Fibroblast of lung (primary cell): ENCODE data around the gene ITK.

ENCODE experiments used
- EZH2 ChIP-seq: IDR thresholded peaks from 2 replicates; pipeline ENCODE4 v1.5.1; 2012; ENCODE audit warnings: low read length, control low read depth, mild to moderate bottlenecking; ENCODE audit errors: missing control alignments
- TF ChIP-seq, protein P1 (sequence below), 2 donors: IDR thresholded peaks in 1 of 2; conservative IDR thresholded peaks in 1 of 2; 1 replicate in 1 of 2; 2 replicates in 1 of 2; pipeline ENCODE4 v1.5.1; 2011 to 2012; ENCODE audit warnings: low read length in 2 of 2, control low read depth in 1 of 2, inconsistent platforms in 1 of 2, low read depth in 1 of 2, mild to moderate bottlenecking in 1 of 2

DNA sequence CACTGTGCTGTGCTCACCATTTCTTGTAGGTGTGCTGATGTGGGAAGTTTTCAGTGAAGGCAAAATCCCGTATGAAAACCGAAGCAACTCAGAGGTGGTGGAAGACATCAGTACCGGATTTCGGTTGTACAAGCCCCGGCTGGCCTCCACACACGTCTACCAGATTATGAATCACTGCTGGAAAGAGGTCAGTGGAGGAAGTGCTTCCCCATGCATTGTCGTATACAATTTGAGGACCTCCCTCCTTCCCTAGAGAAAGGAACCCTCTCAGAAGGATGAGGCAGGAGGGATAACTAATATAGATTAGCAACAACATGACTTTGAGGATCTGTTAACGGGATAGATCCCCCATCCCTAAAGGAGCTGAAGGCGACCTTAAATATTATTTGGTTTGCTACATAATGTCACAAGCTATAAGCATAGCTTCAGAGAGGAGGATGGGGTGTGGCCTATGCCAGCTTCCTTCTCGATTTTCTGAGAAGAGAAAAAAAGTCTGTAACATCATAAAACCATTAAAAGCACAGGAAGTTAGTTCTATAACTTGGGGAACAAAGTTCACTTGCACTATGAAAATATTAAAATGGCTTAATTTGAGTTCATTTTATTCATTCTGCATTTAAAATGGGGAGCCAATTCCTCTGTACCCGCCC, 68.3 kb downstream of the ITK start:
- TF ChIP-seq, protein P1, sequence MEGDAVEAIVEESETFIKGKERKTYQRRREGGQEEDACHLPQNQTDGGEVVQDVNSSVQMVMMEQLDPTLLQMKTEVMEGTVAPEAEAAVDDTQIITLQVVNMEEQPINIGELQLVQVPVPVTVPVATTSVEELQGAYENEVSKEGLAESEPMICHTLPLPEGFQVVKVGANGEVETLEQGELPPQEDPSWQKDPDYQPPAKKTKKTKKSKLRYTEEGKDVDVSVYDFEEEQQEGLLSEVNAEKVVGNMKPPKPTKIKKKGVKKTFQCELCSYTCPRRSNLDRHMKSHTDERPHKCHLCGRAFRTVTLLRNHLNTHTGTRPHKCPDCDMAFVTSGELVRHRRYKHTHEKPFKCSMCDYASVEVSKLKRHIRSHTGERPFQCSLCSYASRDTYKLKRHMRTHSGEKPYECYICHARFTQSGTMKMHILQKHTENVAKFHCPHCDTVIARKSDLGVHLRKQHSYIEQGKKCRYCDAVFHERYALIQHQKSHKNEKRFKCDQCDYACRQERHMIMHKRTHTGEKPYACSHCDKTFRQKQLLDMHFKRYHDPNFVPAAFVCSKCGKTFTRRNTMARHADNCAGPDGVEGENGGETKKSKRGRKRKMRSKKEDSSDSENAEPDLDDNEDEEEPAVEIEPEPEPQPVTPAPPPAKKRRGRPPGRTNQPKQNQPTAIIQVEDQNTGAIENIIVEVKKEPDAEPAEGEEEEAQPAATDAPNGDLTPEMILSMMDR (conservative IDR thresholded peaks at IDR 0.05 in 1 of 2, IDR thresholded peaks at IDR 0.05 in 1 of 2; ENCODE audit: low read depth in 1 of 2, low read length in 2 of 2): no peak
- no peak for TF ChIP-seq EZH2
